ENCODE measurements around the gene OSGIN1. TPM values are rescaled to one million over a fixed set of nuclear protein-coding genes. Genes with fewer than 3 reads are reported as not detected.

The OSGIN1 gene
- total RNA-seq, 2 experiments from 2014 or later, result 0.48 to 0.88 TPM

DNA sequence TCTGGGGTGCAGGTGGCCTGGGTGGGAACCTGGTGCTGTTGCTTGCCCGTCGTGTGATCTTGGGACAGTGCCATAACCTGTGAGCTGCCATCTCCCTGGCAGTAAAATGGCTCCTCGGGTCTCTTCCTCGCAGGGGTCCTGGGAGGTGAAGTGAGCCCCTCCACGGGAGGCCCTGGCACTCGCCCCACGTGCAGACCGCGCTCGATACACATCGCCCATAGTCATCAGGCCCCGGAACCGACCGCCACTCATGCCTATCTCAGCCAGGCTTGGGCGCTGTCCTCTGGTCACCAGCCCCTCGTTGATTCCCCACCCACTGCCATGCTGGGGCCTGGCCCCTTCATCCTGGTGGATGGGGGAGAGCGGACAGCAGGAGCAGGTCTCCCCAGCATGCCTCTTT is 21.5 kb upstream of the OSGIN1 start:
- CTCF ChIA-PET, result no interaction called here
- POLR2A ChIA-PET, result no interaction called here
- H3K27me3 Mint-ChIP-seq, result no peaks in the 10 kb centered on the region
- no peaks in the 10 kb centered on the region for H3K9me3 Mint-ChIP-seq
- no peak overlapping the region for H3K4me3 Mint-ChIP-seq
- no peaks in the 10 kb centered on the region for H3K4me1 Mint-ChIP-seq
- DNase-seq, result no peak
- H3K36me3 Mint-ChIP-seq (ENCODE audit: low read depth), result no peaks in the 10 kb centered on the region
- H3K27ac Mint-ChIP-seq, result no peak overlapping the region

DNA sequence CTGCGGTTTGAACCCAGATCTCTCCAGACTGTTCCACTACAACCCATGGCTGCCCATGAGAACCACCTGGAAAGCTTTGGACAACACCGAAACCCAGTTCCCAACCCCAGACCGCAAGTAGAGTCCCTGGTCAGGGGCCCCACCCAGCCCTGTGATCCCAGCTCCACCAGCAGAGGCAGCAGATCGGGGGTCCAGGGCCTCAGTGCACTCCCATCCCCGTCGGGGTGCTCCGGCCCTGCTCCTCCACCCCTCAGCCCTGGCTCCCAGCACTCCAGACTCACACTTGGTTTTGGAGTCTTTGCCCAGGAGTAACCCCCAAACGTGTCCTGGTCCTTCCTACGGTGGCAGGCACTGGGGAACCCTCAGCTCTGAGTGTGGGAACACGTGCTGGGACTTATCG is 20.7 kb upstream of the OSGIN1 start:
- no peaks in the 10 kb centered on the region for H3K4me1 Mint-ChIP-seq
- POLR2A ChIA-PET, result no interaction called here
- CTCF ChIA-PET, result no interaction called here
- H3K36me3 Mint-ChIP-seq (ENCODE audit: low read depth), result no peaks in the 10 kb centered on the region
- DNase-seq, result no peak
- no peaks in the 10 kb centered on the region for H3K27me3 Mint-ChIP-seq
- H3K4me3 Mint-ChIP-seq, result no peak overlapping the region
- H3K9me3 Mint-ChIP-seq, result no peaks in the 10 kb centered on the region
- no peak overlapping the region for H3K27ac Mint-ChIP-seq

DNA sequence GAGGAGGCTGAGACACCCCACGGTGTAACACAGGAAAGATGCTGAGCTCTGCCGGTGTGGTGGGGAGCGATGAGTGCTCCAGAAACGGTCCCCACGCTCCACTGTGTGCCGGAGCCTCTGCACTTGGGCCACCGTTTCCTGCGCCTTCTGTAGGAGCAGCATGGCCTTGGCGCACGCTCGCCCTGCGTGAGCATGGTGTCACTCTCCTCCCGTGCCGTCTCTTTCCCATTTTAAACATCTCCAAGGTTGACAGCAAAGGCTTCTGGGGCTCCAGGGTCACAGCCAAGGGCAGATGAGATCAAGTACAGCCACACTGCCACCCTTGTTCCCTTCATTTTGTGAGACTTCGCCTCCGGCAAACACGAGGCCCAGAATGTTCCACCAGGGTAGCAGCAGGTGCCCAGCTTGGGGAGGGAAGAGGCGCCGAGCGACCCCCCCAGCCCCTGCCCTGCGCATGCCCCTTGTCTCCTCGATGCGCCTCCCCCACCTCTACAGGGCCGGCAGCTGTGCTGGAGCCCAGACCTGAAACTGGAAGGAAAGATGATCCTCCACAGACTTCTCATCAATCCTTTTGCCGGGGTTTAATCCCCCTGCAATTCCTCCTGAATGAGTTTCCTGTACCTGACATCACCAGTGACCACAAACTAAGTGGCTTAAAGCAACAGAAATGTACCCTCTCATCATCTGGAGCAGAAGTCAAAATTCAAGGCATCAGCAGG is 19.9 kb upstream of the OSGIN1 start:
- Mint-ChIP-seq H3K4me1 (no peaks in the 10 kb centered on the region), H3K36me3 (ENCODE audit: low read depth) (no peaks in the 10 kb centered on the region), H3K9me3 (no peaks in the 10 kb centered on the region), H3K27ac (no peak overlapping the region), H3K27me3 (no peaks in the 10 kb centered on the region), H3K4me3 (no peak overlapping the region)
- DNase-seq, result no peak
- ChIA-PET POLR2A (no interaction called here), CTCF (no interaction called here)

DNA sequence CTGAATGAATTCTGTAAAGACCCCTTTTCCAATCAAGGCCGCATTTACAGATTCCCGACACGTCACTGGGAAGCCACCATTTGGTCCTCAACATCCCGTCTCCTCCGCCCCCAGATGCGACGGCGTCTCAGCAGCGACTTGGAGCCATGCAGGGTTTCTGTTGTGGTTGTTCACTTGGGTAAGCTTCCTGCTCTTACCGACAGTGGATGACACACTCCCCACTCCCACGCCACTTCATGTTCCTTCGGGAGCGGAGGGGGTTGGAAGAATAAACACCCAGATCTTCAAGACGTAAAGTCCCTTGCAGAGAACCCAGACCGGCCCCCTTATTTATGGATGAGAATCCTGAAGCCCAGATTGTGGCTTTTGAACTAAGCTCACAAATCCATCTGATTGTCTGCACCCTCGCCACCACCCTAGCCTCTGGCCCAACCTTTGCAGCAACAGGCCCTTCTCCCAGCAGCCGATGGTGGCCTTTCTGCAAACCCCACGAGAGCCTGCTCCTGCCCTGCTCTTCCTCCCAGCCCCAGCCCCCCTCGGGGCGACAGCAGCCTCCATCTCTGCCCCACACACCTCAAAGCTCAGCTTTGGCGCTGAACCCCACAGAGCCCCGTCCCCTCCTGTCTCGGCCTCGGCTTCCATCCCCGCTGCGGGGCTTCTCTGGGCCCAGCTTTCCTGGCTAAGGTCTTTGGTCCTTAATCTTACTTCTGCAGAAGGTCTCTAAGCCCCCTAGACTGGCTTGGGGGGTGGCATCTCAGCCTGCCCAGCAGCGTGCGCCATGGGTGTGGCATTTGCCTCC is 19.0 kb upstream of the OSGIN1 start:
- POLR2A ChIA-PET, result no interaction called here
- Mint-ChIP-seq H3K4me1 (peaks cover 4% of the 10 kb centered on the region), H3K27me3 (no peaks in the 10 kb centered on the region), H3K27ac (no peak overlapping the region), H3K4me3 (no peak overlapping the region), H3K9me3 (no peaks in the 10 kb centered on the region), H3K36me3 (ENCODE audit: low read depth) (no peaks in the 10 kb centered on the region)
- no peak for DNase-seq
- CTCF ChIA-PET, result interaction anchor here (1.2 kb wide), 1 partner anchor 8 kb away, joined by 3 read pairs; no protein-coding TSS in a partner anchor

DNA sequence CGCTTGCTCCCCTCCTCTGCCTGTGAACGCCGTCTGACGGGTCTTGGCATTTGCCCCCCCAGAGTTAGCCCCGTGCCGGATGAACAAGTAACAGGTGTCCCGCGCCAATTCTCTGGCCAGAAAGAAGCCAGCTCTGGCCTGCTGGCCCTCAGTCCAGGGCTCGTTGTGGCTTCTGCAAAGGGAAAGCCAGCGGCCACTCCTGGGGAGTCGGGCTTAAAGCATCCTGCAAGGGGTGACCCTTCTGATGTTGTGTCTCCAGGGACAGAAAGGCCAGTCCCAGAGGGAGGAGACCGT is 18.4 kb upstream of the OSGIN1 start:
- CTCF ChIA-PET, result interaction anchor here (1.2 kb wide), 1 partner anchor 8 kb away, joined by 3 read pairs; no protein-coding TSS in a partner anchor

DNA sequence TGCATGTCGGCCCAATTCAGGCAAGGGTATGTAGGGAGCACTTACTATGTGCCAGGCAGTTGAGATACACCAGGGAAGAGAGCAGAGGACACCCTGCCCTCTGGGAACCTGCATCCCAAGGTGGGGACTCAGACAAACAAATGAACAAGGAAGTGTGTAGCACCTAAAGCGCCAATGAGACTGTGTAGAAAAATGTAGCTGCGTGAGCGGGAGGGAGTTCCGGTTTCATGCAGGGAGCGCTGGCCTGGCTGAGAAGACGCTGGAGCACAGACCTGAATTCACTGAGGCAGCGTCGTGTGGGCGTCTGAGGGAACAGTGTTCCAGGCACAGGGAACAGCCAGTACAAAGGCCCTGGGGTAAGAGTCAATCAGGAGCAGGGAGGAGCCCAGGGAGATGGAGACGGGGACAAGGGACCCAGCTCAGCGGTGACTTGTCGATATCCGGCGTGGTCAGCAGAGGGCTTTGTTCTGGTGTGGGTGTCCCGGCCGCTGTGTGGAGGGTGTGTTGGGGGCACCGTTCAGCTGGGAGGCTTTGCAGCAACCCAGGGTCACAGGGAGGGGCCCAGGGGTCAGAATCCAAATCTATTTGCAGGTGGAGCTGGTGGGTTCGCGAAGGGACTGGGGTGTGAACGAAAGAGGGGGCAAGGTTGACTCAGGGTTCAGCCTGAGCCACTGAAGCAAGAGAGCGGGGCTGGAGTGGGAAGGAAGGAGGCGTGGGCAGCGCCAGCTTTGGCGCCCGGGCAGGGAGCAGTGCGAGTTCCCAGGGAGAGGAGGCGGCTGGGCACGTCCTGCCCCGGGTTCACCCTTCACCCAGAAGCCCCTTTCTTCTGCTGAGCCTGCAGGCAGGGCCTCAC is 17.8 kb upstream of the OSGIN1 start:
- POLR2A ChIA-PET, result no interaction called here
- Mint-ChIP-seq H3K27ac (no peak overlapping the region), H3K27me3 (no peaks in the 10 kb centered on the region), H3K36me3 (ENCODE audit: low read depth) (no peaks in the 10 kb centered on the region), H3K4me3 (no peak overlapping the region), H3K4me1 (peaks cover 10% of the 10 kb centered on the region), H3K9me3 (no peaks in the 10 kb centered on the region)
- CTCF ChIA-PET, result interaction anchor here (1.2 to 1.4 kb wide), 2 partner anchors 8 to 9 kb away, joined by 3 to 5 read pairs; no protein-coding TSS in a partner anchor
- DNase-seq, result no peak

More for the DNA sequence above, 18.4 kb upstream of the OSGIN1 start:
- Mint-ChIP-seq H3K4me3 (no peak overlapping the region), H3K4me1 (peaks cover 9% of the 10 kb centered on the region), H3K27ac (no peak overlapping the region), H3K9me3 (no peaks in the 10 kb centered on the region), H3K27me3 (no peaks in the 10 kb centered on the region), H3K36me3 (ENCODE audit: low read depth) (no peaks in the 10 kb centered on the region)
- POLR2A ChIA-PET, result no interaction called here
- no peak for DNase-seq

DNA sequence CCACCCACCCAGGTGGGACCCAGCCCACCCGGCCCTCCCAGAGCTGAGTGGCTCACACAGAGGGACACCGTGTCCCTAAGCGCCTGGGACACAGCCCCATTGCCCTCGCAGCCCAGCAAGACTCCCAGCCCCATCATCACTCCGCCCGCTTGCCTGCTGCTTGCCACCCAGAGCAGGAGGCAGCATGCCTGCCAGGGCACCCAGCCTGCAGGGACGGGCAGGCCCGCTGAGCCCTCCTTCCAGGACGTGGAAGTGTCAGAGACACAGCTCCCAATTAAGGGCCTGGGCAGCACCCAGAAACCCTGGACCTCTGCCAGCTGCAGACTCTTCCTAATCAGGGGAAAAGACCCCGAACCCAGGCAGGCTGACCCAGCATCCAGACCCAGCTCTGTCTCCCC is 17.2 kb upstream of the OSGIN1 start:
- H3K4me3 Mint-ChIP-seq, result no peak overlapping the region
- POLR2A ChIA-PET, result no interaction called here
- CTCF ChIA-PET, result interaction anchor here (1.4 kb wide), 1 partner anchor 9 kb away, joined by 5 read pairs; no protein-coding TSS in a partner anchor
- H3K27ac Mint-ChIP-seq, result no peak overlapping the region
- no peaks in the 10 kb centered on the region for H3K9me3 Mint-ChIP-seq
- H3K36me3 Mint-ChIP-seq (ENCODE audit: low read depth), result no peaks in the 10 kb centered on the region
- DNase-seq, result no peak
- no peaks in the 10 kb centered on the region for H3K27me3 Mint-ChIP-seq
- peaks cover 10% of the 10 kb centered on the region for H3K4me1 Mint-ChIP-seq

DNA sequence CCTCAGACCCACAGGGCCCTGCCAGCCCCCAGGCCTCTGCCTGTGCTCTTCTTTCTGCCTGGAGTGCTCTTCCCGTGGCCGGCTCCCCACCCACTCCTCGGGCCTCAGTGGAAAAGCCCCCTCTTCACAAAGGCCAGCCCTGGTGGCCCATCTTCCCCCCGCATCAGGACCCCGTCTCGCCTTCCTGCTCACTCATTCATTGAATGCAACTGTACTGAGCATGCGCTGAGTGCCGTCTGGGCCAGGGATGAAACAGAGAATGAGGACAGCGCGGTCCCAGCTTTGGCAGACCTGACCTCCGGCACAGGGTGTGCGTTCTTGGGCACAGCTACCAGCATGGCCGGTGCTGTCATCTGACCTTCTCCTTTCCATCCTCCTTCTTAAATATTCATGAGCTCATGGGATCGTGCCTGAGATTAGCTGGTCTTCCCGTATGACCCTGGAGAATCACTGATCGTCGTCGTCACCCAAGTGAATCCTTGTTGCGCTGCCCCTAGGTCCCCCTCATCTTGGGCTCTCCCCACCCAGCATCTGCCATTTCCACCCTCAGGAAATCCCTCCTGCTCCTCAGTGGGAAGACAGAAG is 16.4 kb upstream of the OSGIN1 start:
- no peak overlapping the region for H3K4me3 Mint-ChIP-seq
- H3K36me3 Mint-ChIP-seq (ENCODE audit: low read depth), result no peaks in the 10 kb centered on the region
- H3K4me1 Mint-ChIP-seq, result peaks cover 10% of the 10 kb centered on the region
- no peak for DNase-seq
- H3K9me3 Mint-ChIP-seq, result no peaks in the 10 kb centered on the region
- ChIA-PET POLR2A (no interaction called here), CTCF (interaction anchor here (1.4 kb wide), 1 partner anchor 10 kb away, joined by 5 read pairs; no protein-coding TSS in a partner anchor)
- no peak overlapping the region for H3K27ac Mint-ChIP-seq
- H3K27me3 Mint-ChIP-seq, result no peaks in the 10 kb centered on the region

DNA sequence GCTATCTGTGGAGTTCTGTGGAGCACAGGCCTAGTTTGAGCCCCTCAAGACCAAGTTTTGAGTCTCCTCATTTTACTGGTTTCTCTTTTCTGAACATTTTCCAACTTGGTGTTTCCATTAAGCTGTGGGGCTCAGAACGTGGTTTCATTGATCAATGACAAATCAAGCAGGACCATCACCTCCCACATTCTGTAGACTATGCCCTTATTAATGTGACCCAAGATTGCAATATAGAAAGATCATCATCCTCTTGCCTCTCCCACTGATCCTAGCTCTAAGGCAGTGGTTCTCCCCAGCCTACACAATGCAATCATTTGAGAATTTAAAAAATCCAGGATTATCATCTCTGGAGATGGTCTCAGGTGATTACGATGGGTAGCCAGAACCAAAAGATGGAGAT is 15.8 kb upstream of the OSGIN1 start:
- ChIA-PET CTCF (no interaction called here), POLR2A (no interaction called here)
- Mint-ChIP-seq H3K4me3 (no peak overlapping the region), H3K27ac (no peak overlapping the region), H3K27me3 (no peaks in the 10 kb centered on the region), H3K36me3 (ENCODE audit: low read depth) (no peaks in the 10 kb centered on the region), H3K9me3 (no peaks in the 10 kb centered on the region), H3K4me1 (peaks cover 10% of the 10 kb centered on the region)
- no peak for DNase-seq

DNA sequence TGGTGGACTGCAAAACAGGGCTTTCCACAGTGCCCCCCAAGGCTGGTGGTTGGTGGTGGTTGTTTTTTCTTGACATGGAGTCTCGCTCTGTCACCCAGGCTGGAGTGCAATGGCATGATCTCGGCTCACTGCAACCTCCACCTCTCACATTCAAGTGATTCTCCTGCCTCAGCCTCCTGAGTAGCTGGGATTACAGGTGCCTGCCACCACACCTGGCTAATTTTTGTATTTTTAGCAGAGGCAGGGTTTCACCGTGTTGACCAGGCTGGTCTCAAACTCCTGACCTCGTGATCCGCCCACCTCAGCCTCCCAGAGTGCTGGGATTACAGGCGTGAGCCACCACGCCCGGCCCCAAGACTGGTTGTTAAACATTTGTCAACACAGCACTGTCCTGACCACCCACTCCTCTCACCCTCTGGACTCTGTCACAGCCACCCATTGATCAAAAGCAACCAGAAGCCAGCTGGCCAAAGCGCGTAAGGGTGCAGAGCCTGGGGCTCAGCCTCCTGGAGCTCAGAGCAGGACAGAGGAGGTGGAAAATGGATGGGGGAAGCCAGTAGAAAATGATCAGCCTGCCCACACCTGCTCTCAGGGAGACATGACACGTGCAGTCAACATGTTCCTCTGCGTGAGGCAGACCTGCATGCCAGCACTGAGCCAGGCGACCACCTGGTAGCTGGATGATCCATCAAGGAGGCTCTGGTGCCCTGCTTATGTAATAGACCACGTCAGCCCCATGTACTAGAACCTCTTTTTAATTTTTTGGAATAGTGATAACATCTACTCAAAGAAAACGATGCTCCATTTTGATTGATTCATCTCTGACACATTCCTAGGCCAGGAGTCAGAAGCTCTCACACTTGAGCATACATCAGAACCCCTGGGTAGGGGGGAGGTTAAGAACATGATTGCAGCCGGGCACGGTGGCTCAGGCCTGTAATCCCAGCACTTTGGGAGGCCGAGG is 14.8 kb upstream of the OSGIN1 start:
- no peaks in the 10 kb centered on the region for H3K36me3 Mint-ChIP-seq (ENCODE audit: low read depth)
- no peak overlapping the region for H3K27ac Mint-ChIP-seq
- no peaks in the 10 kb centered on the region for H3K27me3 Mint-ChIP-seq
- ChIA-PET CTCF (no interaction called here), POLR2A (no interaction called here)
- no peak overlapping the region for H3K4me3 Mint-ChIP-seq
- H3K4me1 Mint-ChIP-seq, result peaks cover 10% of the 10 kb centered on the region
- H3K9me3 Mint-ChIP-seq, result no peaks in the 10 kb centered on the region
- no peak for DNase-seq

DNA sequence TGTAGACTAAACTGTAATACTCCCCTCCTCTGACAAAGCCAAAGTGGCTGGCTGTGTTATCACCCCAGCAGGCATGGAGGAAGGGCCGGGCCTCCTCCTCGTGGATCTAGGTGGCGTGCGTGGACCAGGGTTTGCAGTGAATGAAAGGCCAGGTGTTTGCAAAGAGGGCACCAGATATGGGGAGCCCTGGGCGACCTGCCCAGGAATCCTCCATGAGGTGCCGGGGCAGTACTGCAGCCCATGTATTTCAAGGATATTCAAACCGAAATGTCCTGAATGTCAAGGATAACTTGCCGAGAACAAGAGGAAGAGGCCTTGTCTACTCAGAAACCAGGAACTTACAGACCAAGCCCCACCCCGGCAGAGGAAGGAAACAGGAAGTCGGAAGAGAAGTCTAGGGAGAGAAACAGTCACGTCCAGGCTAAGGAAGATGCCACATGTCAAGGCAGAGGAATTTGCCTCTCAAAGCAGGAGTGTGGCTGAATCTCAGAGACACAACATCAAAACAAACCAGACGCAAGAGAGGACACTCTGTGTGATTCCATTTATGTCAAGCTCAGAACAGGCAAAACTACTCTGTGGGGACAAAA is 13.7 kb upstream of the OSGIN1 start:
- Mint-ChIP-seq H3K4me1 (peaks cover 10% of the 10 kb centered on the region), H3K9me3 (no peaks in the 10 kb centered on the region), H3K4me3 (no peak overlapping the region), H3K27me3 (no peaks in the 10 kb centered on the region), H3K27ac (no peak overlapping the region), H3K36me3 (ENCODE audit: low read depth) (no peaks in the 10 kb centered on the region)
- CTCF ChIA-PET, result no interaction called here
- POLR2A ChIA-PET, result no interaction called here
- no peak for DNase-seq

DNA sequence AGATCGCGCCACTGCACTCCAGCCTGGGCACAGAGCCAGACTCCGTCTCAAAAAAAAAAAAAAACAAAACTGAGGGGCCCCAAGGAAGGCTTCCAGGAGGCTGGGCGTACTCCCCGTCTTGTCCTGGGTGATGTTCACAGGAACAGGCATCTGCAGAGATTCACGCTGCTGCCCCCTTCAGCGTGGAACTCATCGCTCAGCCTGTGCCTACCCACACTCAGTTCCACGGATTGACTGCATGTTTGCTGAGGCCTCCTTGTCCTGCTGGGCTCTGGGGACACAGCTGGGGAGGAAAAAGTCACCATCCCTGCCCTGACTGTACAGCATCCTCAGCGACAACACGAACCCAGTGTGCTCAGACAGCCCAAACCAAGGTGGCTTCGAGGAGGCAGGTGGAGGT is 12.9 kb upstream of the OSGIN1 start:
- H3K27me3 Mint-ChIP-seq, result no peaks in the 10 kb centered on the region
- H3K27ac Mint-ChIP-seq, result no peak overlapping the region
- DNase-seq, result no peak
- H3K36me3 Mint-ChIP-seq (ENCODE audit: low read depth), result no peaks in the 10 kb centered on the region
- CTCF ChIA-PET, result no interaction called here
- H3K9me3 Mint-ChIP-seq, result no peaks in the 10 kb centered on the region
- H3K4me1 Mint-ChIP-seq, result peaks cover 10% of the 10 kb centered on the region
- no peak overlapping the region for H3K4me3 Mint-ChIP-seq
- POLR2A ChIA-PET, result no interaction called here

All from activated CD4-positive, alpha-beta memory T cell treated with anti-CD3 and anti-CD28 coated beads, Interleukin-2, amount 10 ng/mL, durations not matched to agents 7 days and 5 days (primary cell).